GM12872 (cell line): ENCODE measurements around the gene ANKRD34A.

Source experiments
- TF ChIP-seq, protein P1 (sequence below): IDR thresholded peaks from 3 replicates; pipeline ENCODE4 v1.5.1; 2011; ENCODE audit warnings: low read depth, mild to moderate bottlenecking, low read length, moderate library complexity; ENCODE audit not compliant: insufficient read depth

The ANKRD34A gene

DNA sequence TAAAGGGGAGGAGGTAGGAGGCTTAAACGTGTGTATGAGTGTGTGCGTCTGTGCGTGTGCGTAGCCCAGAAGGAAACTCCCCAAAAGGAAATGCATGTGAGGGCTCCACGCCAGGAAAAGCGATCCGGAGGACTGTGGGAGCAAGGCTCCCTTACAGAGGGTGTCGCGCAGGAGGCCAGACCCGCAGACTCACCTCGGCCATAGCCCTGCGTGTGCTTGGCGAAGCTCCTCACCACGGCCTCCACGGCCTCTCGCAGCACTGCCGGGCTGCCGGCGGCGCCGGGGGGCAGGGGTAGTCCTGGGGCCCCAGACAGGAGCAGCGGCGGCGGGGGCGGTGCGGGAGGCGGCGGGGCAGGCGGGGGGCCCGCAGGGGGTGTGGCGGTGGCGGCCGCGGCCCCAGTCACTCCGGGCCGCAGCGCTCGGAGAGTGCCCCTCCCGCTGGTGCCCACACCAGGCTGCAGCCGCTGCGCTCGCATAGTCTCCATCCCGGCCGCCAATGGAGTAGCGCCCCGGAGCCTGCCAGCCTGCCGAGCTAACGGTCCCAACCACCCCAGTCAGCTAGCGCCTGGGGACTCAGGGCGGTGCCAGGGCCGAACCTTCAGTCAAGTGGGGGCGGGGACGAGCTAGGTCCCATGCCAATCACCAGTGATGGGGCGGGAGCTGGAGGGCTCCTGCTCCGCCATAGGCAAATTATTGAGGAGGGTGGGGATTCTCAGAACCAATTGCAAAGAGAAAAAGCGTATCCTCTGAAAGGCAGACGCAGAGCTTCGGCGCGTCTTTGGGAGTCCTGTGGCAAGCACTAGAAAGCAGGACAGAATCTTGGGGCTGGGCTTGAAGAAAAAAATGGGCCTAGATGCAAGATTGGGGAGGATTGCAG lies 6.7 kb downstream of the ANKRD34A start, which contains the start of gene LIX1L:
Gene LIX1L (minus strand): TSS at position 575 of the 877 bp plus-strand sequence. CDS start 90 bp downstream, at position 485.
- TF ChIP-seq, protein P1, sequence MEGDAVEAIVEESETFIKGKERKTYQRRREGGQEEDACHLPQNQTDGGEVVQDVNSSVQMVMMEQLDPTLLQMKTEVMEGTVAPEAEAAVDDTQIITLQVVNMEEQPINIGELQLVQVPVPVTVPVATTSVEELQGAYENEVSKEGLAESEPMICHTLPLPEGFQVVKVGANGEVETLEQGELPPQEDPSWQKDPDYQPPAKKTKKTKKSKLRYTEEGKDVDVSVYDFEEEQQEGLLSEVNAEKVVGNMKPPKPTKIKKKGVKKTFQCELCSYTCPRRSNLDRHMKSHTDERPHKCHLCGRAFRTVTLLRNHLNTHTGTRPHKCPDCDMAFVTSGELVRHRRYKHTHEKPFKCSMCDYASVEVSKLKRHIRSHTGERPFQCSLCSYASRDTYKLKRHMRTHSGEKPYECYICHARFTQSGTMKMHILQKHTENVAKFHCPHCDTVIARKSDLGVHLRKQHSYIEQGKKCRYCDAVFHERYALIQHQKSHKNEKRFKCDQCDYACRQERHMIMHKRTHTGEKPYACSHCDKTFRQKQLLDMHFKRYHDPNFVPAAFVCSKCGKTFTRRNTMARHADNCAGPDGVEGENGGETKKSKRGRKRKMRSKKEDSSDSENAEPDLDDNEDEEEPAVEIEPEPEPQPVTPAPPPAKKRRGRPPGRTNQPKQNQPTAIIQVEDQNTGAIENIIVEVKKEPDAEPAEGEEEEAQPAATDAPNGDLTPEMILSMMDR = no peak

DNA sequence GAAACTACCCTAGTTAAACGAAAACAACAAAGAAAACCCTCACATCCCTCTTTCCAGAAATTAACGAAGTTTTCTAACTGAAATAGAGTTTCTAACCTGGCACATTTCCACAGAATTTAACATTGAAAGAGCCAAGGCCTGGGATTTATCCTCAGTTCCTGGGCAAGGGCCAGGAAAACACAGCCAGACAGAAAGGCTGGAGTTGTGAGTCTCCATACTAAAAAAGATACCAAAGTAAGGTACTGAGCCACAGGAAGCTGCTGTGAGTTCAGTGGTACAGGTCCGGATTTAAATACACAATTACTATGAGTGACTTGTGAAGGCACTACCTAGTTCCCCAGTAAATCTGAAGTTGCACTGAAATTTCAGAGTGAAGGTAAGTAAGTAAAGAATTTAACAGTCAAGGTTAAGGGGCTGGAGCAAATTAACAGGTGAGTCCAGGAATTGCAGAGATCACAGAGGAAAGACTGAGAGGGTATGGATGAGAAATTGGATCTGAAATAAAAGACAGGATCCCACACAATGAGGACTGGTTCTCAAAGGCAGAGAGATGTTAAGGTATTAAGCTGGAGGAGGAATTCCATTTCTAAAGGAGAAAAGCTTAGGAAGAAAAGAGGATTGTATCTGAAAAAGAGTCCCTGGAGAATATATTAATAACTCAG lies 7.5 kb downstream of the ANKRD34A start:
- TF ChIP-seq, protein P1 = no peak

DNA sequence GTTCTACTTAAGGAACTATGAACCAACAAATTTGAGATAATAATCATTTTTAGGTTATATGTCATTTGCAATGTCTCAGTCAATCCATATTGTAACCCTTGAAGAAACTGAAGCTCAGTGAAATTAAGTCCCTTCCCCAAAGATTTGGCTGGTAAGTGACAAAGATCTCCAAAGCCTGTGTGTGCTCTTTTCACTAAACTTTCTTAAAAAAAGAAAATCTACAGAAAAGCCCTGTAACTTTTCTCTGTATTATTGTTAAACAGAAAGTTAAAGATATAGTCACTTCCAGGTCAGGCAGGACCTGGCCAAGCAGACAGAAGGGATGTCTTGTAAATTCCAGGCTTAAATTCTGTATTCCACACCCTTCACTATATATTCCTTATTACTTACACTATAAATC lies 8.0 kb downstream of the ANKRD34A start:
- TF ChIP-seq, protein P1 = no peak

DNA sequence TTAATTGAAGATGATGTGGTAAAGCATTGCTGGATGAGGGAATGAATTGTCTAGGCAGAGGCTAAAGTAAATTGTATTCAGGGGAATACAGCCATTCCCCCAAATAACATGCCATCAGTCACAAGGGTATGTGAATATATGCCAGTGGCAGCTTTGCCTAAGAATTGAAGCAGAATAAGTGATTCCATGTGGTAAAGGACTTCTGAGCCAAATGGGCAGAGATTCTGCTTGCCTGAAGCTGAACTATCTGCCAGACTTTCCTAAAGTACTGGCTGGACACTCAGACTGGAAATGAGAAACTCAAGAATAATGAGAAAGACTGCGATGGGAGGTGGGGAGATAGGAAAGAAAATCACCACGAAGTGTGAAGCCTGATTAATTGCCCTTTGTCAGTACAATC lies 8.9 kb downstream of the ANKRD34A start:
- TF ChIP-seq, protein P1 = no peak

DNA sequence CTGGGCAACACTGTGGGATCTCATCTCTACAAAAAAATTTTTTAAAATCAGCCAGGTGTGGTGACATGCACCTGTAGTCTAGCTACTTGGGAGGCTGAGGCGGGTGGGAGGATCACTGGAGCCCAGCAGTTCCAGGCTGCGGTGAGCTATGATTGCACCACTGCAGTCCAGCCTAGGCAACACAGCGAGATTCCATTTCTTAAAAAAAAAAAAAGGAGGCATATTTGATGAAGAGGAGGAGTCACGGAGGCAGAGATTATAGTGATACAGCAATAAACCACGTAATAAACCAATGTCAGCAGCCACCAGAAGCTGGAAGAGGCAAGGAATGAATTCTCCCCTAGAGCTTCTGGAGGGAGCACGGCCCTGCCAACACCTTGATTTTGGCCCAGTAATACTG lies 10.5 kb downstream of the ANKRD34A start:
- TF ChIP-seq, protein P1 = no peak

DNA sequence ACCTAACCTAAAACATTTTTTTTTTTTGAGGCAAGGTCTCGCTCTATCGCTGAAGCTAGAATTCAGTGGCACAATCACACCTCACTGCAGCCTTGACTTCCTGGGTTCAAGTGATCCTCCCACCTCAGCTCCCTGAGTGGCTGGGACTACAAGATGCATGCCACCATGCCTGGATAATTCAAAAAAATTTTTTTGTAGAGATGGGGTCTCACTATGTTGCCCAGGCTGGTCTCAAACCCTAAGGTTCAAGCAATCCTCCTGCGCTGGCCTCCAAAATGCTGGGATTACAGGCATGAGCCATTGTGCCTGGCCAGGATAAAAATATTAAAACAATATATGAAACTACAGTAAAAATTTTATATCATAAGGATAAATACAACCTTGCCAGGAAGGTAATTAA lies 11.5 kb downstream of the ANKRD34A start:
- TF ChIP-seq, protein P1 = no peak

DNA sequence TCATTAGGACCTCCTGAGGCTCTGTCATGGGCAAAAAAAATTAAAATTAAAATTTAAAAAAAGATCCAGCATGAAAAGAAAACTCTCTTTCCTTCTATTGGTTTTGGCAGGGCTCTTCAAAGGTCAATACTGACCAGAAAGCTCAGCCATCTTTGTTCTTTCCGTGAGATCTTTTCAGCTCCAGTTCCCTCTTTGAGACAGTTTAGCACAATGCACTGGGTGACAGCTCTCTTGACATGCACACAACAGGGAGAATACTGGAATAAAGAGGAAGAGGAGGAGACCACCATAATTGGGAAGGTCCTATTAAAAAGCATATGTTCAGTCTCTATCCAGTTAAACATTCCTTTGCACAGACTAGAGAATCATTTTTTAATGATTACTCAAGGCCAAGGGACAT lies 12.8 kb downstream of the ANKRD34A start:
- TF ChIP-seq, protein P1 = no peak
